Transverse colon (tissue), 4 donors: ENCODE results near the gene CDRT15L2.
"Not testable (repeated sequence)": the region's sequence is repeated elsewhere in the genome, so short reads cannot be mapped to it uniquely, and the experiment has no call there.

Source experiments
- POLR2A ChIP-seq: fragments of 450-650 bp; IDR thresholded peaks from one replicate; pipeline ENCODE4 v1.6.1; 2016; ENCODE audit warnings: antibody characterized with exemption, mild to moderate bottlenecking, moderate library complexity
- POLR2AphosphoS5 ChIP-seq, 3 donors: sonication (generic); formaldehyde crosslinking; IDR thresholded peaks; one replicate each; pipeline ENCODE4 v1.6.1; 2016; ENCODE audit warnings: antibody characterized with exemption in 3 of 3
- TF ChIP-seq, protein P1 (sequence below), 5 experiments: fragments of 200-600 bp in 3 of 5; fragments of 450-650 bp in 2 of 5; sonication (generic) in 3 of 5; IDR thresholded peaks; 1 replicate in 2 of 5; 2 replicates in 3 of 5; pipeline ENCODE4 v1.5.1; 2016 to 2017; ENCODE audit warnings: antibody characterized with exemption in 5 of 5, inconsistent platforms in 3 of 5, mild to moderate bottlenecking in 2 of 5, moderate library complexity in 1 of 5

DNA sequence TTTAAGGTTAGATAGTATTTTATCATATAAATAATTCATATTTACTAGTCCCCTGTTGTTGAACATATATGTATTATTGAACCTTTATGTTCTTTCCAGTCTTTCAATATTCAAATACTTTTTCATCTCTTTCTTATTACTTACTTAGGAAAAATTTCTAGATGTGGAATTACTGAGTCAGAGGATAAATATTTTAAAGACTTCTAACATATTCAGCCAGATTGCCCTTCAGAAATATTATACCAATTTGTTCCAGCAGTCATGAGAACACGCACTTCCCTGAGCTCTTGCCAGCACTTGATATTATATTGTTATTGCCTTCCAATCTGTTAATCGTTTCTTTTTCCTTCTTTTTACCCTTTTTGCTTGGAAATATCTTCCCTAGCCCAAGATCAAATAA is 4.5 kb upstream of the CDRT15L2 start:
- TF ChIP-seq, protein P1, sequence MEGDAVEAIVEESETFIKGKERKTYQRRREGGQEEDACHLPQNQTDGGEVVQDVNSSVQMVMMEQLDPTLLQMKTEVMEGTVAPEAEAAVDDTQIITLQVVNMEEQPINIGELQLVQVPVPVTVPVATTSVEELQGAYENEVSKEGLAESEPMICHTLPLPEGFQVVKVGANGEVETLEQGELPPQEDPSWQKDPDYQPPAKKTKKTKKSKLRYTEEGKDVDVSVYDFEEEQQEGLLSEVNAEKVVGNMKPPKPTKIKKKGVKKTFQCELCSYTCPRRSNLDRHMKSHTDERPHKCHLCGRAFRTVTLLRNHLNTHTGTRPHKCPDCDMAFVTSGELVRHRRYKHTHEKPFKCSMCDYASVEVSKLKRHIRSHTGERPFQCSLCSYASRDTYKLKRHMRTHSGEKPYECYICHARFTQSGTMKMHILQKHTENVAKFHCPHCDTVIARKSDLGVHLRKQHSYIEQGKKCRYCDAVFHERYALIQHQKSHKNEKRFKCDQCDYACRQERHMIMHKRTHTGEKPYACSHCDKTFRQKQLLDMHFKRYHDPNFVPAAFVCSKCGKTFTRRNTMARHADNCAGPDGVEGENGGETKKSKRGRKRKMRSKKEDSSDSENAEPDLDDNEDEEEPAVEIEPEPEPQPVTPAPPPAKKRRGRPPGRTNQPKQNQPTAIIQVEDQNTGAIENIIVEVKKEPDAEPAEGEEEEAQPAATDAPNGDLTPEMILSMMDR (IDR thresholded peaks at IDR 0.05): not testable (repeated sequence)
- not testable (repeated sequence) for TF ChIP-seq POLR2A; POLR2AphosphoS5 (IDR thresholded peaks at IDR 0.05)
